ENCODE results near the gene SRSF3. TPM values are rescaled to one million over a fixed set of nuclear protein-coding genes. Genes with fewer than 3 reads are reported as not detected.

Gene SRSF3
- polyA plus RNA-seq, result 172 and 181 TPM in 2 replicates

DNA sequence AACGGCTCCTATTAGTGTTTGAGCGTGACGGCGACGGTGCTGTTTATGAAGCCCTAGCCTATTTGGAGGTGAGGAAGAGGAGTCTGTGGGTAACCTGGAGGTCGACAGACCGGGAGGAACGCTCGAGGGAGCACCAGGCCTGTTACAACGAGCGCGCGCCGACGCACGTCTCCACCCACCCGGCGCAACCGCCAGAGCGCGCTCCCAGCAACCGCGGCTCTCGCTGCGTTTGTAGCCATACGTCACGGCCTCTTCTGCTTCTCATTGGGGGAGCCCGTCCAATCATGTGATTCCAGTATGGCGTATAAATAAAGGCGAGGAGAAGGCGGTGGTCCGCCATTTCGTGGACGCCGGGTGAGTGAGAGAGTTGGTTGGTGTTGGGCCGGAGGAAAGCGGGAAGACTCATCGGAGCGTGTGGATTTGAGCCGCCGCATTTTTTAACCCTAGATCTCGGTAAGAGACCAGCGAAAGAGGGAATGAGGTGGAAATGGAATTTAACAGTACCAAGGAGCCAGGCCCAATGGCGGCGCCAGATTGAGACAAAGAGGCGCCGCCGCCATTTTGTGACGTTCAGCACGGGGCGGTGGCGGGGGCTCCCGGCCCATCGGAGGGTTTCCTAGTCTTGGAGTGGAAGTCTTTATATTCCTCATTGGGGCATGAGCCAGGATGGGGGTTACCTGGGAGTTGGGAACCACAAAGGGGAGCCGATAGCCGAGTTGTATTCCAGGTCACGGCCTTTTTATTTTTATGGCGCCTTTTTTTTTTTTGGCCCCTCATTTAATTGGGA, at the start of gene SRSF3:
SRSF3 (plus strand) TSS at position 334 of the 787 bp plus-strand sequence. CDS start 2,401 bp downstream, outside the sequence.

DNA sequence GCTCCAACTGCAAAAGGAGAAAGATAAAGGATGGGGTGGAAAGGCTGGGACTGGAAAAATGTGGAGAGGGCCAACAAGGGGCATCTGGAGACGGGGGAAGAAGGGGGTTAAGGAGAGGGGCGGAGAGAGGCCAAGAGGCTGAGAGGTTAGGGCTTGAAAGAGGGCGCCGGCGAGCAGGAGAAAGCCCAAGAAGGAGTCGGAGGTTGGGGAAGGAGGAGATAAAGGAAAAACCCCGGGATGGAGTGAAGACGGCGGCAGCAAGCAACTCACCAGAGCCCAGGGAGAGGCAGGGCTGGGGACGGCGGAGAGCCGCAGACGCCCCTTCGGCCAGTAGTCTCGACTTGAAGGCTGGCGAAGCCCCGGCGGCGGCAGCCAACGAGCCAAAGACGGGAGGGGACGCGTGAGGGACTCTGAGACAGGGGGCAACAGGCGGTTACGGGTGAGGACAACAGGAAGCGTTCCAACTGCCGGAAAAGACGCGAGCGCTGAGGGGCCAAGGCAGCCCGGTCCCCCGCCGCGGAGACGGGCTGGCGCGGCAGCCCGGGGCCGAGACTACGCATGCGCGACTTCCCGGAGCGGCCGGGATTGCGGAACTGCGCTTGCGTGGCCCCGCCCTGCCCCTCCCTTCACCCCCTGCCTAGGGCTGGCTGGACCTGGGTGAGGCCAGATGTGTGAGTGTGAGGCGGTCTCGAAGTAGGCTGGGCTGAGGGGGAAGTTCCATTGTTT, 47.1 kb upstream of the SRSF3 start, which contains the start of gene STK38:
STK38 (minus strand) TSS at position 560 of the 726 bp plus-strand sequence. CDS start 7,277 bp downstream, outside the sequence.

Other genes with a start within 250 kb of the SRSF3 start
- not detected in 2 replicates for gene ETV7, start 206.7 kb upstream of the SRSF3 start, polyA plus RNA-seq
- not detected in 2 replicates for gene PXT1, start 151.5 kb upstream of the SRSF3 start, polyA plus RNA-seq
- 5.6 and 5.7 TPM in 2 replicates for gene KCTD20, start 151.4 kb upstream of the SRSF3 start, polyA plus RNA-seq
- 0.67 and 1.6 TPM in 2 replicates for gene STK38, start 46.9 kb upstream of the SRSF3 start, polyA plus RNA-seq
- gene CDKN1A, start 84.4 kb downstream of the SRSF3 start, polyA plus RNA-seq, result 0.27 TPM in 1 of 2 replicates, not detected in the other
- not detected in 2 replicates for gene RAB44, start 103.5 kb downstream of the SRSF3 start, polyA plus RNA-seq
- gene CPNE5, start 245.1 kb downstream of the SRSF3 start, polyA plus RNA-seq, result 22.8 TPM in 1 of 2 replicates, not detected in the other